ENCODE measurements around the gene ZNF77. TPM values are rescaled to one million over a fixed set of nuclear protein-coding genes. Genes with fewer than 3 reads are reported as not detected.

ZNF77 gene
- total and polyA plus RNA-seq, 4 donors, result 0.90 to 3.5 (median 1.9) TPM

DNA sequence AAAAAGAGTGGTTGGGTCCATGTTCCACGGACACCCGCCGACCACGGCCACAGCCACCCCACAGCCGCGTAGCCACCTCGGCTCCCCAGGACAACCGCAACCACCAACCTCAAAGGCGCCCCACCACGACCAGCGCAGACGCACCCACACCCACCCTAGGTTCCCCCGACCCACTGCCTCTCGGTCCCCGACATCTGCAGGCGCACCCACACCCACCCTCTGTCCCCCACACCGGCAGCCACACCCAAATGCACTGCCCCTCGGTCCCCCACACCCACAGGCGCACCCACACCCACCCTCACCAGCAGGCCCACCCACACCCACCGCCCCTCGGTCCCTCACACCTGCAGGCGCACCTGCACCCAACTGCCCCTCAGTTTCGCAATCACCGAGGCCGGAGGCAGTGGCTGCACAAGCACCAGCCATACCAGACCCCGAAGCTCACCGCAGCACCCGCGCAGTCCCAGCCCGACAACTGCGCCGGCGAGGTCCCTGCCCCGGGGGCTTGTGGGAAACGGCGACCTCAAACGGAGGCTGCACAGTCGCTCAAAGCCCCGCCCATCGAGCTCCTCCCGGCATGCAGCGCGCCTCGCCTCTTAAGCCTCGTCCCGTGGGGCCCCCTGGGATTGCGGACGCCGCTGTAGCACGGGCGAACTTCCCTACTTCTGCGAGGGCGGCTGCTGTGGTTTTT, 18.3 kb downstream of the ZNF77 start:
- WGBS, result 83% methylated on average over 53 of the region's 53 CpGs
- H3K9me3 ChIP-seq (ENCODE audit: control insufficient read depth in 4 of 4, low read length in 3 of 4), result peaks cover 0 to 7% (median 2%) of the 10 kb centered on the region in 4 donors
- no peaks in the 10 kb centered on the region for H3K27me3 ChIP-seq (ENCODE audit: control insufficient read depth in 4 of 4, insufficient read depth in 4 of 4, low read length in 3 of 4)
- no peaks in the 10 kb centered on the region for H3K4me1 ChIP-seq (ENCODE audit: control insufficient read depth in 4 of 4, insufficient read depth in 4 of 4, low read length in 3 of 4)
- TF ChIP-seq JUND (IDR thresholded peaks at IDR 0.05), result no peak
- TF ChIP-seq NR2F2 (IDR thresholded peaks at IDR 0.05), result no peak
- TF ChIP-seq, protein P1, sequence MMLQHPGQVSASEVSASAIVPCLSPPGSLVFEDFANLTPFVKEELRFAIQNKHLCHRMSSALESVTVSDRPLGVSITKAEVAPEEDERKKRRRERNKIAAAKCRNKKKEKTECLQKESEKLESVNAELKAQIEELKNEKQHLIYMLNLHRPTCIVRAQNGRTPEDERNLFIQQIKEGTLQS (IDR thresholded peaks at IDR 0.05), result no peak
- no peak for TF ChIP-seq FOXA1 (IDR thresholded peaks at IDR 0.05)
- TF ChIP-seq, protein P2, sequence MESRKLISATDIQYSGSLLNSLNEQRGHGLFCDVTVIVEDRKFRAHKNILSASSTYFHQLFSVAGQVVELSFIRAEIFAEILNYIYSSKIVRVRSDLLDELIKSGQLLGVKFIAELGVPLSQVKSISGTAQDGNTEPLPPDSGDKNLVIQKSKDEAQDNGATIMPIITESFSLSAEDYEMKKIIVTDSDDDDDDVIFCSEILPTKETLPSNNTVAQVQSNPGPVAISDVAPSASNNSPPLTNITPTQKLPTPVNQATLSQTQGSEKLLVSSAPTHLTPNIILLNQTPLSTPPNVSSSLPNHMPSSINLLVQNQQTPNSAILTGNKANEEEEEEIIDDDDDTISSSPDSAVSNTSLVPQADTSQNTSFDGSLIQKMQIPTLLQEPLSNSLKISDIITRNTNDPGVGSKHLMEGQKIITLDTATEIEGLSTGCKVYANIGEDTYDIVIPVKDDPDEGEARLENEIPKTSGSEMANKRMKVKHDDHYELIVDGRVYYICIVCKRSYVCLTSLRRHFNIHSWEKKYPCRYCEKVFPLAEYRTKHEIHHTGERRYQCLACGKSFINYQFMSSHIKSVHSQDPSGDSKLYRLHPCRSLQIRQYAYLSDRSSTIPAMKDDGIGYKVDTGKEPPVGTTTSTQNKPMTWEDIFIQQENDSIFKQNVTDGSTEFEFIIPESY (IDR thresholded peaks at IDR 0.05), result no peak
- TF ChIP-seq FOXA2 (IDR thresholded peaks at IDR 0.05), result no peak
- no peak for TF ChIP-seq YY1 (IDR thresholded peaks at IDR 0.05)
- no peak for TF ChIP-seq RXRA (IDR thresholded peaks at IDR 0.05)
- TF ChIP-seq TAF1 (conservative IDR thresholded peaks at IDR 0.05), result no peak
- TF ChIP-seq SP1 (IDR thresholded peaks at IDR 0.05), result no peak
- TF ChIP-seq HNF4G (IDR thresholded peaks at IDR 0.05), result no peak
- TF ChIP-seq, protein P3, sequence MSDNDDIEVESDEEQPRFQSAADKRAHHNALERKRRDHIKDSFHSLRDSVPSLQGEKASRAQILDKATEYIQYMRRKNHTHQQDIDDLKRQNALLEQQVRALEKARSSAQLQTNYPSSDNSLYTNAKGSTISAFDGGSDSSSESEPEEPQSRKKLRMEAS (IDR thresholded peaks at IDR 0.05), result no peak
- TF ChIP-seq HNF4A (conservative IDR thresholded peaks at IDR 0.05), result no peak
- TF ChIP-seq, protein P4, sequence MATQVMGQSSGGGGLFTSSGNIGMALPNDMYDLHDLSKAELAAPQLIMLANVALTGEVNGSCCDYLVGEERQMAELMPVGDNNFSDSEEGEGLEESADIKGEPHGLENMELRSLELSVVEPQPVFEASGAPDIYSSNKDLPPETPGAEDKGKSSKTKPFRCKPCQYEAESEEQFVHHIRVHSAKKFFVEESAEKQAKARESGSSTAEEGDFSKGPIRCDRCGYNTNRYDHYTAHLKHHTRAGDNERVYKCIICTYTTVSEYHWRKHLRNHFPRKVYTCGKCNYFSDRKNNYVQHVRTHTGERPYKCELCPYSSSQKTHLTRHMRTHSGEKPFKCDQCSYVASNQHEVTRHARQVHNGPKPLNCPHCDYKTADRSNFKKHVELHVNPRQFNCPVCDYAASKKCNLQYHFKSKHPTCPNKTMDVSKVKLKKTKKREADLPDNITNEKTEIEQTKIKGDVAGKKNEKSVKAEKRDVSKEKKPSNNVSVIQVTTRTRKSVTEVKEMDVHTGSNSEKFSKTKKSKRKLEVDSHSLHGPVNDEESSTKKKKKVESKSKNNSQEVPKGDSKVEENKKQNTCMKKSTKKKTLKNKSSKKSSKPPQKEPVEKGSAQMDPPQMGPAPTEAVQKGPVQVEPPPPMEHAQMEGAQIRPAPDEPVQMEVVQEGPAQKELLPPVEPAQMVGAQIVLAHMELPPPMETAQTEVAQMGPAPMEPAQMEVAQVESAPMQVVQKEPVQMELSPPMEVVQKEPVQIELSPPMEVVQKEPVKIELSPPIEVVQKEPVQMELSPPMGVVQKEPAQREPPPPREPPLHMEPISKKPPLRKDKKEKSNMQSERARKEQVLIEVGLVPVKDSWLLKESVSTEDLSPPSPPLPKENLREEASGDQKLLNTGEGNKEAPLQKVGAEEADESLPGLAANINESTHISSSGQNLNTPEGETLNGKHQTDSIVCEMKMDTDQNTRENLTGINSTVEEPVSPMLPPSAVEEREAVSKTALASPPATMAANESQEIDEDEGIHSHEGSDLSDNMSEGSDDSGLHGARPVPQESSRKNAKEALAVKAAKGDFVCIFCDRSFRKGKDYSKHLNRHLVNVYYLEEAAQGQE (IDR thresholded peaks at IDR 0.05), result no peak
- no peak for TF ChIP-seq RAD21 (IDR thresholded peaks at IDR 0.05)
- TF ChIP-seq GABPA (IDR thresholded peaks at IDR 0.05 in 1 of 2, conservative IDR thresholded peaks at IDR 0.05 in 1 of 2), result no peak
- H3K27ac ChIP-seq (ENCODE audit: low read depth in 1 of 2, low read length in 2 of 2), result no peak overlapping the region
- H3K9ac ChIP-seq (ENCODE audit: low read depth in 1 of 2, low read length in 2 of 2), result no peak overlapping the region
- H3K36me3 ChIP-seq (ENCODE audit: control insufficient read depth in 4 of 4, insufficient read depth in 3 of 4, low read depth in 1 of 4, low read length in 3 of 4), result peaks cover 0 to 5% (median 3%) of the 10 kb centered on the region in 4 donors
- no peak overlapping the region for H3K4me3 ChIP-seq (ENCODE audit: low read depth in 1 of 3, low read length in 3 of 3)
- DNase-seq (ENCODE audit: low spot score), result no peak

DNA sequence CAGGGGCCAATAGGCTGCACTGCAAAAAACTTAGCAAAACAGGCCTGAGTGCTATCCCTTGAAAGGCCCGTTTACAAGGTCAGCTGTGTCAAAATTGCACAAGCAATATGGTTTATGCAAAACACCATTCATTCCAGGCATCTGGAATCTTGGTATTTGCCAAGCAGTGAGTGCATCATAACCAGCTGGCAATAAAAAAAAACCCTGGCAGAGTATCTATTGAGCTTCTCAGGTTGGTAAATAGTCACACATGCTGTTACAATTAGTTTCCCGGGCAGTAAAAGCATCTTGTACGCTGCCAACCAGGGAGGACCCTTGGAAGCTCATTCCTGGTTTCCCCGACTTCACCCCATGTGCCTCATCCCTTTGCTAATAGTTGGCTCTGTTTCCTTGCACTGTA, 21.3 kb downstream of the ZNF77 start:
- no peak overlapping the region for H3K27ac ChIP-seq (ENCODE audit: low read depth in 1 of 2, low read length in 2 of 2)
- H3K27me3 ChIP-seq (ENCODE audit: control insufficient read depth in 4 of 4, insufficient read depth in 4 of 4, low read length in 3 of 4), result no peaks in the 10 kb centered on the region
- DNase-seq (ENCODE audit: low spot score), result no peak
- H3K4me3 ChIP-seq (ENCODE audit: low read depth in 1 of 3, low read length in 3 of 3), result no peak overlapping the region
- TF ChIP-seq FOXA2 (IDR thresholded peaks at IDR 0.05) (no peak), YY1 (IDR thresholded peaks at IDR 0.05) (no peak), HNF4A (conservative IDR thresholded peaks at IDR 0.05) (no peak), EGR1 (IDR thresholded peaks at IDR 0.05; ENCODE audit: low read depth in 2 of 2) (no peak), RXRA (IDR thresholded peaks at IDR 0.05) (no peak), GABPA (IDR thresholded peaks at IDR 0.05 in 1 of 2, conservative IDR thresholded peaks at IDR 0.05 in 1 of 2) (no peak), JUND (IDR thresholded peaks at IDR 0.05) (no peak)
- TF ChIP-seq, protein P3 (IDR thresholded peaks at IDR 0.05), result no peak
- peaks cover 0 to 7% (median 2%) of the 10 kb centered on the region in 4 donors for H3K36me3 ChIP-seq (ENCODE audit: control insufficient read depth in 4 of 4, insufficient read depth in 3 of 4, low read depth in 1 of 4, low read length in 3 of 4)
- no peak overlapping the region for H3K9ac ChIP-seq (ENCODE audit: low read depth in 1 of 2, low read length in 2 of 2)
- WGBS, result 54% methylated on average over 4 of the region's 4 CpGs
- peaks cover 0 to 6% (median 2%) of the 10 kb centered on the region in 4 donors for H3K9me3 ChIP-seq (ENCODE audit: control insufficient read depth in 4 of 4, low read length in 3 of 4)
- H3K4me1 ChIP-seq (ENCODE audit: control insufficient read depth in 4 of 4, insufficient read depth in 4 of 4, low read length in 3 of 4), result no peaks in the 10 kb centered on the region
